ENCODE measurements around the gene ALMS1.

Gene ALMS1

DNA sequence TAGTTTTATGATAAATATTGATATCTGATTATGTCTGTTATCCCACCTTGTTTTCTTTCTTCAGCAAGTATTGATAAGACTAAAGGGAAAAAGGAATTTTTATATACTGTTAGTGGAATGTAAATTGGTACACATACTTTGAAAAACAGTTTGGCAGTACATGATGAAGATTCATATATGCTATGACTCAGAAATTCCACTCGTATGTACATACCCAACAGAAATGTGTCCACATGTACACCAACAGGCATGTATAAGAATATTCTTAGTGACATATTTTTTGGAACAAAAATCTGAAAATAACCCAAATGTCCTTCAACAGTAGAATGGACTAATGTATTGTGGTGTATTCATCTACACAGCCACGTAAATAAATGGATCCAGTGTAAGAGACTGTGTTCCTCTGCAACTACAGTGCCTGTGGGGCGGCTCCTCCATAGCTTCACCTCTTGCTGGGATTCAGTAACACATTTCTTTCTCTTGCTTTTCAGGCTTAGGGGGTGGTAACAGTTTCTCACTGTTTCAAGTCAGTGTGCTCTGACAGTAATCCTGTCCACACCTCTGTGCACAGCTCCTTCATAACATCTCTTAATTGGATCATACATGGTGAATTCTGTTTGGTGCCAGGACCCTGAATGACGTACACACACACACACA, 35.5 kb upstream of the ALMS1 start:
- DNase-seq (ENCODE audit: insufficient read length, low spot score), result no peak
- TF ChIP-seq, protein P1, sequence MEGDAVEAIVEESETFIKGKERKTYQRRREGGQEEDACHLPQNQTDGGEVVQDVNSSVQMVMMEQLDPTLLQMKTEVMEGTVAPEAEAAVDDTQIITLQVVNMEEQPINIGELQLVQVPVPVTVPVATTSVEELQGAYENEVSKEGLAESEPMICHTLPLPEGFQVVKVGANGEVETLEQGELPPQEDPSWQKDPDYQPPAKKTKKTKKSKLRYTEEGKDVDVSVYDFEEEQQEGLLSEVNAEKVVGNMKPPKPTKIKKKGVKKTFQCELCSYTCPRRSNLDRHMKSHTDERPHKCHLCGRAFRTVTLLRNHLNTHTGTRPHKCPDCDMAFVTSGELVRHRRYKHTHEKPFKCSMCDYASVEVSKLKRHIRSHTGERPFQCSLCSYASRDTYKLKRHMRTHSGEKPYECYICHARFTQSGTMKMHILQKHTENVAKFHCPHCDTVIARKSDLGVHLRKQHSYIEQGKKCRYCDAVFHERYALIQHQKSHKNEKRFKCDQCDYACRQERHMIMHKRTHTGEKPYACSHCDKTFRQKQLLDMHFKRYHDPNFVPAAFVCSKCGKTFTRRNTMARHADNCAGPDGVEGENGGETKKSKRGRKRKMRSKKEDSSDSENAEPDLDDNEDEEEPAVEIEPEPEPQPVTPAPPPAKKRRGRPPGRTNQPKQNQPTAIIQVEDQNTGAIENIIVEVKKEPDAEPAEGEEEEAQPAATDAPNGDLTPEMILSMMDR (IDR thresholded peaks at IDR 0.05; ENCODE audit: insufficient read depth, missing control alignments), result no peak
- FAIRE-seq, result no peak

DNA sequence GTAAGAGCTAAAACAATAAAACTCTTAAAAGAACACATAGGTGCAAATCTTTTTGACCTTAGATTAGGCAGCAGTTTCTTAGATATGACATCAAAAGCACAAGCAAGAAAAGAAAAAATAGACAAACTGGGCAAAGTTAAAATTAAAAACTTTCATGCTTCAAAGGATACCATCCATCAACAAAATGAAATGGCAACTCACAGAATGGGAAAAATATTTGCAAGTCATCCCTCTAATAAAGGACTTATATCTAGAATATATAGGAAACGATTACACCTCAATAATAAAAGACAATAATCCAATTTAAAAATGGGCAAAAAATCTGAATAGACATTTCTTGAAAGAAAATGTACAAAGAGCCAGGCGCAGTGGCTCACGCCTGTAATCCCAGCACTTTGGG, 29.5 kb upstream of the ALMS1 start:
- TF ChIP-seq, protein P1 (IDR thresholded peaks at IDR 0.05; ENCODE audit: insufficient read depth, missing control alignments), result no peak
- no peak for DNase-seq (ENCODE audit: insufficient read length, low spot score)
- no peak for FAIRE-seq

DNA sequence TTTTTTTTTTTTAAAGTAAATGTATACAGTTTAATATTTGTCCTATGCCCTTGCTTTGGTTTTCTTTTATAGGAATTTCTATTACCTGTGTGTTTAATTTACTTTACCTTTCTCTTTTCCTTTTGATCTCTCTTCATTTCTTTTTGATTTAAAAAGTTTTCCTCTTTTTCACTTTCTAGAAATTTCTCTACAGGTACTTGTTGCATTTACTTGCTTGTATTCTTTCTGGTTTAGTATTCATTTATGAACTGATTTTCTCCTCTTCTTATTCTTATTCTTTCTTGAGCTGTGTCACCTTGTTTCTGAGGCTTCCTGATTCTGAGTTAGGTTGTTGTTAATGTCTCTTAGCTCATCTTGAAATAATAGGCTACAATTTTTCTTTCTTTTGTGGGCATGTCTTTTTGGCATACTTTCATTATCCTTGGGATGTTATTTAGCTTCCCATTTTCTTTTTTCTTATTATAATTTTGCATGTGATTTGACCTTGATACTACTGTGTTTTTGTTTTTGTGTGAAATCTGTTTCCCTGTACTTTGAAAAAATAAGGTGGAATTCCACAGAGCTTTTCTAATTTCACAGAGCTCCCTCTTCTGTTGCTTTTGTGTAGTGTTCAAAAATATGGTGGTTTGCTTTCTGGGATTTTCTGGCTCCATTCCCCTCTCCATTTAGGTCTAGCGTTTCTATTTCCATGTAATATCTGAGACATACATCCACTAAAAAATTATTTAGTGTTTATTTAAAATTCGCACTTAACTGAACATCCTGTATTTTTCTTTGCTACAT, 25.5 kb upstream of the ALMS1 start:
- TF ChIP-seq, protein P1 (IDR thresholded peaks at IDR 0.05; ENCODE audit: insufficient read depth, missing control alignments), result peak; percentile 18
- DNase-seq (ENCODE audit: insufficient read length, low spot score), result no peak
- FAIRE-seq, result no peak

DNA sequence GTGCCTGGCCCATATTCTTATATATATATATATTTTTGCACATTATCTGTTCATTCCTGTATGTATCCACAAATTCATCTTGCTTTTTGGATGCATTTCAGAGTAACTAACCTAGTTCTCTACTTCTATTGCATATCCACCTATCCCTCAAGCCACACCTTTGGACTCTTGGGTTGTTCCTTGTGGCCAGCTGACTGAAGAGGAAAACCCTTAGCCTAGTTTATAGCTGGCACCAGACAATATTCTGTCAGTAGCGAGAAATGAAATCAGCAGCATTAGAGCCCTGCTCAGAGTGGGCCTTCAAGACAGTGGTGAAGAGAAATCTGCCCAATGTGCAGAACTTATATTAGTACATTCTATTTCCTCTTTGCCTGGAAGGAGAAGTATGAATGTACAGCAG, 19.6 kb upstream of the ALMS1 start:
- no peak for DNase-seq (ENCODE audit: insufficient read length, low spot score)
- FAIRE-seq, result no peak
- TF ChIP-seq, protein P1 (IDR thresholded peaks at IDR 0.05; ENCODE audit: insufficient read depth, missing control alignments), result no peak

DNA sequence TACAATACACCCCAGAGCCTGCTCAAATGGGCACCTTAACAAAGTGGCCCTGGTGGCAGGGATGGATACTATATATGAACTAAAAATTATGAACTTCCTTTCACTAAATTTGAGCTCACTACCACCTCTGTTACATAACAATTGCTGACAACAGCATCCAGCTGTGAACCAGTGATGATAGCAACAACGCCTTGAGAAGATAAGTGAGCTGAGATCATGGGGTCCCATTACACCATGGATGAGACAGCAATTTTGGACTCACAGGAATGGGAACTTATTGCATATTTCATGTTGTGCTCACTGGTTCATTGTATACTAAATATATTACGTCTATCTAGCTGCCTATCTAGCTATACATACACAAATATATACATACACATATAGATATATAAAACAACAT, 16.9 kb upstream of the ALMS1 start:
- DNase-seq (ENCODE audit: insufficient read length, low spot score) (no peak), FAIRE-seq (no peak)
- TF ChIP-seq, protein P1 (IDR thresholded peaks at IDR 0.05; ENCODE audit: insufficient read depth, missing control alignments), result no peak

DNA sequence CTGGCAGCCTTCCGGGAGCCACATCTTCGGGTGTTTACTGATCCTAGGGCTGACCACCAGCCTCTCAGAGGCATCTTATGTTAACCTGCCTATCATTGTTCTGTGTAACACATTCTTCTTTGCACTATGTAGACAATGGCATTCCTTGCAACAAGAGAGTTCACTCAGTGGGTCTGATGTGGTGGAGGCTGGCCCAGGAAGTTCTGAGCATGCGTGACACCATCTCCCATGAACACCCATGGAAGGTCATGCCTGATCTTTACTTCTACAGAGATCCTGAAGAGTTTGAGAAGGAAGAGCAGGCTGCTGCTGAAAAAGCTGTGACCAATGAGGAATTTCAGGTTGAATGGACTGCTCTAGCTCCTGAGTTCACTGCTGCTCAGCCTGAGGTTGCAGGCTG, 15.3 kb upstream of the ALMS1 start:
- DNase-seq (ENCODE audit: insufficient read length, low spot score) (no peak), FAIRE-seq (no peak)
- TF ChIP-seq, protein P1 (IDR thresholded peaks at IDR 0.05; ENCODE audit: insufficient read depth, missing control alignments), result no peak

DNA sequence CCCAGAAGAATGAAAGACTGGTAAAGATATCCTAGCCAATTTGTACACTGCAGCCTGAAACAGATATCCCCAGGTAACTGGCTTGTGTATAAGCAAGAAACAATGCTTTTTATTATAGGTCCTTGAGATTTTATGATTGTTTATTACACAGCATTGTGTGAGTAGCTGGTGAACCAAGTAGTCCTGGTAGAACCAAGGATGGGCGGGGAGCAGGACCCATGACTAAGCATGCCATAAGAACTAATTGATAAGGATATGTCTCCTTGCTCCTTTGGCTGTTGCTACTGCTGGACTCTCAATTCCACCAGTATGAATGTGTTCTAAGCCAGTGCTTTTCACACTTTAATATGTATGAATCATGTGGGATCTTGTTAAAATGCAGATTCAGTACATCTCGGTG, 12.3 kb upstream of the ALMS1 start:
- no peak for FAIRE-seq
- TF ChIP-seq, protein P1 (IDR thresholded peaks at IDR 0.05; ENCODE audit: insufficient read depth, missing control alignments), result no peak
- DNase-seq (ENCODE audit: insufficient read length, low spot score), result no peak
